ENCODE measurements around the gene EPB42. TPM values are rescaled to one million over a fixed set of nuclear protein-coding genes. Genes with fewer than 3 reads are reported as not detected.

The EPB42 gene
- total and polyA plus RNA-seq, 12 donors: 0.03 to 0.26 (median 0.15) TPM; not detected in 5

DNA sequence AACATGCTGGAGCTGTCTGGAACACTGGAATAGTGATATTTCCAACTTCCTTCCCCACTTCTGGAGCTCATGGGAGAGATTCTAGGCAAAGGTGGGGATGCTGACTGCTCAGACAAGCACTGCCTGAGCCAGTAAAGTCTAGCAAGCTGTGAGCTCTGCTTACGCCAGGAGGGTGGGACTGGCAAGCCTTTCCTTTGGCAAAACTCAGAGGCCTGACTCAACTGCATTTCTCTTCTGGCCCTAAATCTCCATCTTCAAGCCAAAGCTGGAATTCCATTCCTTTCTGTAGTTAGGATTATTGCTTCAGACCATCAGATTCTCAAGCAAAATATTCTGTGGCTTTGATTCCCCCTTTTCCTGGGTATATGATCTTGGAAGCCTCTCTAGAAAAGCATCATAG lies 20.3 kb upstream of the EPB42 start:
- Histone ChIP-seq H3K36me3 (no peaks in the 10 kb centered on the region), H3K27ac (no peak overlapping the region), H3K4me3 (no peak overlapping the region), H3K4me1 (no peaks in the 10 kb centered on the region), H3K27me3 (peaks cover 0 to 5% (median 0%) of the 10 kb centered on the region in 7 donors), H3K9me3 (no peaks in the 10 kb centered on the region)
- DNase-seq: no peak
- no peak for TF ChIP-seq CTCF (IDR thresholded peaks at IDR 0.05)
- 67 to 82% methylated on average over 1 of the region's 1 CpG for WGBS, 2 donors
- intact Hi-C loops (cut with DNase I): no loop called here
- ATAC-seq: peak in 7 of 8 donors; percentile 40 to 92 (median 71)

- Histone ChIP-seq H3K36me3 (no peaks in the 10 kb centered on the region), H3K9me3 (no peaks in the 10 kb centered on the region), H3K27me3 (peaks cover 0 to 5% (median 0%) of the 10 kb centered on the region in 7 donors), H3K27ac (no peak overlapping the region), H3K4me1 (no peaks in the 10 kb centered on the region), H3K4me3 (no peak overlapping the region)
- 70 to 84% methylated on average over 7 of the region's 7 CpGs for WGBS, 2 donors
- intact Hi-C loops (cut with DNase I): no loop called here
- ATAC-seq (no peak), DNase-seq (no peak)
- TF ChIP-seq CTCF (IDR thresholded peaks at IDR 0.05): no peak
These were observed 19.1 kb upstream of the EPB42 start for GRCh38 chr15:43239732-43240491.

- Histone ChIP-seq H3K4me3 (no peak overlapping the region), H3K36me3 (no peaks in the 10 kb centered on the region), H3K27ac (no peak overlapping the region), H3K9me3 (no peaks in the 10 kb centered on the region), H3K27me3 (peaks cover 0 to 5% (median 0%) of the 10 kb centered on the region in 7 donors), H3K4me1 (no peaks in the 10 kb centered on the region)
- WGBS, 2 donors: 72 to 75% methylated on average over 10 of the region's 10 CpGs
- no peak for TF ChIP-seq CTCF (IDR thresholded peaks at IDR 0.05)
- no peak for ATAC-seq
- no peak for DNase-seq
- intact Hi-C loops (cut with DNase I): no loop called here
These were observed 17.9 kb upstream of the EPB42 start for GRCh38 chr15:43238671-43239131.

- H3K9me3 ChIP-seq: no peaks in the 10 kb centered on the region
- no peak for TF ChIP-seq CTCF (IDR thresholded peaks at IDR 0.05)
- H3K4me3 ChIP-seq: no peak overlapping the region
- DNase-seq (no peak), ATAC-seq (no peak)
- H3K27ac ChIP-seq: no peak overlapping the region
- WGBS, 2 donors: 72 to 74% methylated on average over 9 of the region's 9 CpGs
- no peaks in the 10 kb centered on the region for H3K4me1 ChIP-seq
- intact Hi-C loops (cut with DNase I): no loop called here
- no peaks in the 10 kb centered on the region for H3K36me3 ChIP-seq
- H3K27me3 ChIP-seq: peaks cover 0 to 5% (median 0%) of the 10 kb centered on the region in 7 donors
These were observed 17.1 kb upstream of the EPB42 start for GRCh38 chr15:43237842-43238470.
